Ureter (tissue), 1 donor: ENCODE measurements around the gene NEK5. TPM values are rescaled to one million over a fixed set of nuclear protein-coding genes. Genes with fewer than 3 reads are reported as not detected.
A peak's percentile ranks its signal among the peaks of the same experiment; 100 is the strongest.

ENCODE experiments used
- DNase-seq: peaks from one replicate; pipeline ENCODE4 v3.0.0-alpha.2; 2020; ENCODE audit warnings: low spot score
- total RNA-seq: library from RNA; stranded (reverse); gene quantifications from one replicate; pipeline ENCODE4 v1.2.4, GENCODE V29; 2023
- donor health status: DM: yes; HTN: yes; CAD: no.

NEK5 gene
- total RNA-seq, 1 donor from 2014 or later, result 0.23 TPM

- peak; percentile 100 for DNase-seq
Observed at GRCh38 chr13:52011632-52012511, 117.0 kb downstream of the NEK5 start, which contains the start of gene ALG11. ALG11 (plus strand) TSS chr13:52012398; CDS start chr13:52012419, 21 bp downstream.

- DNase-seq, result no peak
Observed at GRCh38 chr13:52010890-52011631, 117.8 kb downstream of the NEK5 start, which contains the start of gene ATP7B. ATP7B (minus strand) TSS chr13:52011450; CDS start chr13:52011337, 113 bp downstream.

- DNase-seq, result no peak
Observed at GRCh38 chr13:52009946-52010345, 118.9 kb downstream of the NEK5 start.

GRCh38 chr13:52006523-52007245 is 122.2 kb downstream of the NEK5 start:
- no peak for DNase-seq

GRCh38 chr13:52005841-52006522 is 122.9 kb downstream of the NEK5 start:
- DNase-seq, result no peak

GRCh38 chr13:52004511-52005170 is 124.2 kb downstream of the NEK5 start:
- no peak for DNase-seq

GRCh38 chr13:52003541-52003940 is 125.3 kb downstream of the NEK5 start:
- no peak for DNase-seq

GRCh38 chr13:52002361-52002760 is 126.5 kb downstream of the NEK5 start:
- DNase-seq, result no peak

GRCh38 chr13:52001120-52001731 is 127.6 kb downstream of the NEK5 start:
- no peak for DNase-seq

- no peak for DNase-seq
Observed at GRCh38 chr13:51999921-52000320, 129.0 kb downstream of the NEK5 start.

- peak; percentile 55 for DNase-seq
Observed at GRCh38 chr13:51999510-51999911, 129.4 kb downstream of the NEK5 start.

- no peak for DNase-seq
Observed at GRCh38 chr13:51998723-51999509, 130.0 kb downstream of the NEK5 start.

GRCh38 chr13:51997641-51998330 is 131.1 kb downstream of the NEK5 start:
- DNase-seq, result no peak

GRCh38 chr13:51997186-51997585 is 131.7 kb downstream of the NEK5 start:
- no peak for DNase-seq

GRCh38 chr13:51996641-51997040 is 132.2 kb downstream of the NEK5 start:
- DNase-seq, result no peak

GRCh38 chr13:51995677-51996551 is 133.0 kb downstream of the NEK5 start:
- peak; percentile 61 for DNase-seq

GRCh38 chr13:51993713-51994112 is 135.2 kb downstream of the NEK5 start:
- no peak for DNase-seq
